ENCODE results near the gene ABHD6. TPM values are rescaled to one million over a fixed set of nuclear protein-coding genes. Genes with fewer than 3 reads are reported as not detected.

Gene ABHD6
- total RNA-seq, 1 experiment from 2014 or later: 2.2 TPM

DNA sequence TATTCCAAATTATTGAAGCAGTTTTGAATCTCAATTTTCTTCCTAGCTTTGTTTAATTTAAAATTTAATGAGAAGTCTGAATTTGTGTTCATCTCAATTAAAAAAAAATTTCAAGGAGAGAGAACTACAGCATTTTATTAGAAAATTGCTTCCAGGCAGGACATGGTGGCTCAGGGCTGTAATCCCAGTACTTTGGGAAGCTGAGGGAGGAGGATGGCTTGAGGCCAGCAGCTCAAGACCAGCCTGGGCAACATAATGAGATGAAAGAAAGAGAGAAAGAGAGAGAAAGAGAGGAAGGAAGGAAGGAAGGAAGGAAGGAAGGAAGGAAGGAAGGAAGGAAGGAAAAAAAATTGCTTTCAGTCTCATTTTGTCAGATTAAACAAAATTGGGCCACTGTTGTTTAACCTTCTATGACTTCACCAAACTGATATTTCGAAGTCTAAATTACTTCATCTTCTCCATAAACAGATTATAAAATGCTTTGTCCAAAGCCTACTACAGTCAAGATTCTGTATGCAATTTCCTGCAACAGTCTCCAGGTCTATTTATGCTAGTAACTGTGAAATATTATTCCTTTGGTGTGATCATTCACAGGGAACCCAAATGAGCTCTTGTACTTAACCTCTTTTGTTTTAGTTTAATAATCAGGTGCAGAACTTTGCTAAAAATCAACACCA lies 6.6 kb upstream of the ABHD6 start:
- H3K4me2 ChIP-seq (ENCODE audit: insufficient read depth, insufficient read length, low read length): no peak overlapping the region
- H3K27ac ChIP-seq (ENCODE audit: insufficient read length, low read depth, low read length): no peak overlapping the region
- H3K14ac ChIP-seq (ENCODE audit: insufficient read depth, low read length): no peak overlapping the region
- no peak overlapping the region for H2BK15ac ChIP-seq (ENCODE audit: low read depth, low read length)
- H2BK20ac ChIP-seq (ENCODE audit: low read depth, low read length, poor library complexity, severe bottlenecking): no peak overlapping the region
- H3K79me2 ChIP-seq (ENCODE audit: insufficient read depth, low read length): no peaks in the 10 kb centered on the region
- H3K9me3 Mint-ChIP-seq: no peaks in the 10 kb centered on the region
- no peak overlapping the region for H2BK120ac ChIP-seq (ENCODE audit: low read depth, low read length, poor library complexity, severe bottlenecking)
- H3K56ac ChIP-seq (ENCODE audit: insufficient read length, low read depth, low read length): no peak overlapping the region
- H4K5ac ChIP-seq (ENCODE audit: insufficient read length, low read depth, low read length): no peak overlapping the region
- H3K79me1 ChIP-seq (ENCODE audit: insufficient read depth, low read depth, low read length, poor library complexity, severe bottlenecking): no peaks in the 10 kb centered on the region
- H3K4me1 ChIP-seq (ENCODE audit: insufficient read depth, low read length): no peaks in the 10 kb centered on the region
- no peaks in the 10 kb centered on the region for H3K36me3 Mint-ChIP-seq (ENCODE audit: insufficient read depth in 1 of 3, low read depth in 3 of 3)
- H2BK12ac ChIP-seq (ENCODE audit: insufficient read length, low read depth, low read length): no peak overlapping the region
- no peak overlapping the region for H2AK5ac ChIP-seq (ENCODE audit: insufficient read length, low read length)
- no peak overlapping the region for H3K18ac ChIP-seq (ENCODE audit: insufficient read length, low read depth, low read length)
- no peaks in the 10 kb centered on the region for H3K9me3 ChIP-seq (ENCODE audit: control insufficient read depth, low read depth, low read length)
- H3K4me1 Mint-ChIP-seq: no peaks in the 10 kb centered on the region
- no peak overlapping the region for H2BK5ac ChIP-seq (ENCODE audit: insufficient read length, low read length)
- WGBS (ENCODE audit: extremely low coverage, insufficient read length, low lambda C conversion rate): no CpG with 5 or more reads among the region's 1 CpG
- no peak overlapping the region for H2AFZ ChIP-seq (ENCODE audit: low read length)
- no peak overlapping the region for H4K91ac ChIP-seq (ENCODE audit: insufficient read length, low read depth, low read length)
- H3K27me3 ChIP-seq (ENCODE audit: insufficient read depth, low read length): no peaks in the 10 kb centered on the region; the same call in 1 of the 2 replicates
- H3K23ac ChIP-seq (ENCODE audit: insufficient read length, low read depth, low read length): no peak overlapping the region
- H3K27ac Mint-ChIP-seq: no peak overlapping the region
- no peak overlapping the region for H3K4me3 Mint-ChIP-seq
- no peaks in the 10 kb centered on the region for H3K23me2 ChIP-seq (ENCODE audit: insufficient read length, low read depth, low read length, poor library complexity, severe bottlenecking)
- H3K4ac ChIP-seq (ENCODE audit: low read depth, low read length): no peak overlapping the region
- DNase-seq: no peak
- no peak overlapping the region for H3T11ph ChIP-seq (ENCODE audit: low read length)
- TF ChIP-seq, protein P1, sequence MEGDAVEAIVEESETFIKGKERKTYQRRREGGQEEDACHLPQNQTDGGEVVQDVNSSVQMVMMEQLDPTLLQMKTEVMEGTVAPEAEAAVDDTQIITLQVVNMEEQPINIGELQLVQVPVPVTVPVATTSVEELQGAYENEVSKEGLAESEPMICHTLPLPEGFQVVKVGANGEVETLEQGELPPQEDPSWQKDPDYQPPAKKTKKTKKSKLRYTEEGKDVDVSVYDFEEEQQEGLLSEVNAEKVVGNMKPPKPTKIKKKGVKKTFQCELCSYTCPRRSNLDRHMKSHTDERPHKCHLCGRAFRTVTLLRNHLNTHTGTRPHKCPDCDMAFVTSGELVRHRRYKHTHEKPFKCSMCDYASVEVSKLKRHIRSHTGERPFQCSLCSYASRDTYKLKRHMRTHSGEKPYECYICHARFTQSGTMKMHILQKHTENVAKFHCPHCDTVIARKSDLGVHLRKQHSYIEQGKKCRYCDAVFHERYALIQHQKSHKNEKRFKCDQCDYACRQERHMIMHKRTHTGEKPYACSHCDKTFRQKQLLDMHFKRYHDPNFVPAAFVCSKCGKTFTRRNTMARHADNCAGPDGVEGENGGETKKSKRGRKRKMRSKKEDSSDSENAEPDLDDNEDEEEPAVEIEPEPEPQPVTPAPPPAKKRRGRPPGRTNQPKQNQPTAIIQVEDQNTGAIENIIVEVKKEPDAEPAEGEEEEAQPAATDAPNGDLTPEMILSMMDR (conservative IDR thresholded peaks at IDR 0.05): no peak
- H3K9ac ChIP-seq (ENCODE audit: extremely low read depth, insufficient read length, low read length): no peak overlapping the region
- no peaks in the 10 kb centered on the region for H4K20me1 ChIP-seq (ENCODE audit: control insufficient read depth, insufficient read depth, insufficient read length)
- H4K8ac ChIP-seq (replicated peaks; ENCODE audit: insufficient read length, low read depth, low read length): no peak overlapping the region
- H3K27me3 Mint-ChIP-seq (ENCODE audit: low read depth): peaks cover 57% of the 10 kb centered on the region

Measured in H9 (cell line).